Esophagus muscularis mucosa (tissue), 4 donors: ENCODE results near the gene ZCCHC12. TPM values are rescaled to one million over a fixed set of nuclear protein-coding genes. Genes with fewer than 3 reads are reported as not detected.

Experiments used
- DNase-seq: peaks from one replicate; pipeline ENCODE4 v3.0.0-alpha.2; 2017; ENCODE audit errors: extremely low spot score
- H3K27ac ChIP-seq, 4 donors: fragments of 200-600 bp; sonication (generic); replicated peaks in 1 of 4; 1 replicate in 3 of 4; 2 replicates in 1 of 4; pipeline ENCODE4 v1.5.1; 2016 to 2019; ENCODE audit warnings: mild to moderate bottlenecking in 1 of 4
- H3K27me3 ChIP-seq, 4 donors: fragments of 200-600 bp; sonication (generic); one replicate each; pipeline versions ENCODE4 v1.5.1 to v1.6.0; 2016 to 2019
- H3K36me3 ChIP-seq, 4 donors: fragments of 200-600 bp; sonication (generic); one replicate each; pipeline ENCODE4 v1.5.1; 2016 to 2019
- H3K4me1 ChIP-seq, 4 donors: fragments of 200-600 bp; sonication (generic); one replicate each; pipeline ENCODE4 v1.5.1; 2016 to 2019
- H3K4me3 ChIP-seq, 4 donors: fragments of 200-600 bp; sonication (generic); 1 replicate in 2 of 4; 2 replicates in 2 of 4; pipeline ENCODE4 v1.5.1; 2016 to 2019; ENCODE audit warnings: mild to moderate bottlenecking in 4 of 4, moderate library complexity in 1 of 4
- H3K9me3 ChIP-seq, 4 donors: fragments of 200-600 bp; sonication (generic); 1 replicate in 3 of 4; 2 replicates in 1 of 4; pipeline ENCODE4 v1.5.1; 2016 to 2019
- CTCF ChIP-seq, 3 experiments: fragments of 200-600 bp in 2 of 3; fragments of 450-650 bp in 1 of 3; sonication (generic) in 2 of 3; IDR thresholded peaks; one replicate each; pipeline ENCODE4 v1.5.1; 2017 to 2019; ENCODE audit warnings: antibody characterized with exemption in 3 of 3, mild to moderate bottlenecking in 2 of 3, moderate library complexity in 1 of 3
- EP300 ChIP-seq: sonication (generic); formaldehyde crosslinking; IDR thresholded peaks from one replicate; pipeline ENCODE4 v1.6.1; 2017; ENCODE audit warnings: antibody characterized with exemption
- POLR2A ChIP-seq: fragments of 450-650 bp; IDR thresholded peaks from one replicate; pipeline ENCODE4 v1.6.1; 2017; ENCODE audit warnings: antibody characterized with exemption, moderate library complexity, mild to moderate bottlenecking, low read depth
- POLR2AphosphoS5 ChIP-seq, 2 donors: sonication (generic); formaldehyde crosslinking; IDR thresholded peaks; one replicate each; pipeline ENCODE4 v1.6.1; 2017; ENCODE audit warnings: antibody characterized with exemption in 2 of 2
- WGBS: methylation state at CpG from one replicate; pipeline ENCODE4 v1.1.5; 2018; 5-methylcytosine and 5-hydroxymethylcytosine counted together
- intact Hi-C: fragments of 100-400 bp; cut with DNase I; formaldehyde crosslinking; loops from one replicate; pipeline ENCODE4 v1.15.1; 2023
- total RNA-seq, 4 donors: library from RNA; depleted of rRNA; stranded (reverse); fragments of >200 nt; gene quantifications; one replicate each; pipeline versions ENCODE4 v1.1.0 to v1.2.1, GENCODE V29; 2016

Gene ZCCHC12
- total RNA-seq, 4 donors from 2014 or later = 0.11 to 1.2 (median 0.45) TPM; not detected in 1

DNA sequence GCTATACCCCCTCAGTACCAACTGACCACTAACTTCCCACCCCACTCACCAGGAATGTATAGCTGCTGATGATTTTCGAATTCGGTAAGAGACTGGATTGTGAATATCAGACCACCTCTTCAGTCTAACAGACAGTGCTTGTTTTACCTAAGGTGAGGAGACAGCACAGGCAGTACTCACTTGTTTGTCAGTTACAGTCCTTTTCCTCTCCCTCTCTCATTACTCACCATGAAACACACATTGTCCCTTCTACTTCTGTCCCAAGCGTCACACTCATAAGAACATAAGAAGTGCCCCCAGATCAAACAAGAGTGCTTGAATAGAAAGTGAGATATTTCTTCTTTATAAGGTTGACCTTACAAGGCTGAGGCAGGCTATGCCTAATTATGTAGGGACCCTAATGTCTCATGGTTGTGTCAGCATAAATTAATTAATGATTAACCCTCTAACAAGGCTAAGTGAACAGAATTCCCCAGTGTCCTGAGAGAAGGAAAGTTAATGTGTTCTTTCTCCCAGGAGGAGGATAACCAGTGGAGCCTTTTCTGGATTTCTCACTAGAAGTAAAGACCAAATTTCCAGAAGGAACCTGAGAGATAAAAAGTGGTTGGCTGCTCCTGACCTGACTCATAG is 32.2 kb downstream of the ZCCHC12 start:
- Histone ChIP-seq H3K9me3 (no peaks in the 10 kb centered on the region), H3K4me3 (no peak overlapping the region), H3K4me1 (no peaks in the 10 kb centered on the region), H3K27me3 (no peaks in the 10 kb centered on the region), H3K27ac (no peak overlapping the region), H3K36me3 (no peaks in the 10 kb centered on the region)
- intact Hi-C loops = no loop called here
- DNase-seq = no peak
- TF ChIP-seq CTCF (IDR thresholded peaks at IDR 0.05) (no peak), POLR2A (no peak), POLR2AphosphoS5 (IDR thresholded peaks at IDR 0.05) (no peak), EP300 (no peak)
- 82% methylated on average over 3 of the region's 3 CpGs for WGBS

- Histone ChIP-seq H3K4me1 (no peaks in the 10 kb centered on the region), H3K36me3 (no peaks in the 10 kb centered on the region), H3K27me3 (no peaks in the 10 kb centered on the region), H3K9me3 (no peaks in the 10 kb centered on the region), H3K4me3 (no peak overlapping the region), H3K27ac (no peak overlapping the region)
- WGBS = 49% methylated on average over 3 of the region's 3 CpGs
- DNase-seq = no peak
- no peak for TF ChIP-seq CTCF (IDR thresholded peaks at IDR 0.05)
- TF ChIP-seq POLR2A = no peak
- TF ChIP-seq POLR2AphosphoS5 (IDR thresholded peaks at IDR 0.05) = no peak
- TF ChIP-seq EP300 = no peak
- intact Hi-C loops = no loop called here
Measured at GRCh38 chrX:118857006-118857405, 33.4 kb downstream of the ZCCHC12 start.

- Histone ChIP-seq H3K27ac (no peak overlapping the region), H3K27me3 (no peaks in the 10 kb centered on the region), H3K9me3 (no peaks in the 10 kb centered on the region), H3K36me3 (no peaks in the 10 kb centered on the region), H3K4me3 (no peak overlapping the region), H3K4me1 (no peaks in the 10 kb centered on the region)
- TF ChIP-seq CTCF (IDR thresholded peaks at IDR 0.05) (no peak), EP300 (no peak), POLR2A (no peak), POLR2AphosphoS5 (IDR thresholded peaks at IDR 0.05) (no peak)
- intact Hi-C loops = no loop called here
- WGBS = 66% methylated on average over 2 of the region's 2 CpGs
- DNase-seq = no peak
Measured at GRCh38 chrX:118861338-118861737, 37.7 kb downstream of the ZCCHC12 start.

DNA sequence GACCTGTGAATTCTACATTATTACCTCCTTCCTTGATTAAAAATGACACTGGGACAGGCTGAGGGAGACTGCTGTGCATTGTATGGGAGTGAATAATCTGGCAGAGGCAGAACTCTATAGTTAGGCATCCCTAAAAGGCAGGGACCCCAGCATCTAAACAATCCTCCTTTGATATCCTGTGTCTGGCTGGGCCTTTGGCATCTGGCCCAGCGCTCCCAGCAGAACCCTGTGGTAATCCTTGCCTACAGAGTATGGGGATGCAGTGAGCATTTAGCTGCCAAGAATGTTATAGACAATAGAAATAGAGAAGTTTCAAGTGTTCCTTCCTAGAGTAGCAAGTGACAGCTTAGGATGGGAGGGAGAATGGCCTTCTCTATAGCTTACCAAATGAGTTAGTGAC is 38.5 kb downstream of the ZCCHC12 start:
- Histone ChIP-seq H3K9me3 (no peaks in the 10 kb centered on the region), H3K4me3 (no peak overlapping the region), H3K36me3 (no peaks in the 10 kb centered on the region), H3K27me3 (no peaks in the 10 kb centered on the region), H3K4me1 (no peaks in the 10 kb centered on the region), H3K27ac (no peak overlapping the region)
- TF ChIP-seq EP300 (no peak), POLR2AphosphoS5 (IDR thresholded peaks at IDR 0.05) (no peak), CTCF (IDR thresholded peaks at IDR 0.05) (no peak), POLR2A (no peak)
- WGBS = 36% methylated on average over 1 of the region's 1 CpG
- no peak for DNase-seq
- intact Hi-C loops = no loop called here

- no peak for TF ChIP-seq POLR2AphosphoS5 (IDR thresholded peaks at IDR 0.05)
- TF ChIP-seq EP300 = no peak
- TF ChIP-seq CTCF (IDR thresholded peaks at IDR 0.05) = no peak
- TF ChIP-seq POLR2A = no peak
- intact Hi-C loops = no loop called here
- WGBS = 52% methylated on average over 4 of the region's 4 CpGs
- H3K27ac ChIP-seq = no peak overlapping the region
- H3K4me3 ChIP-seq = no peak overlapping the region
- no peaks in the 10 kb centered on the region for H3K36me3 ChIP-seq
- DNase-seq = no peak
- no peaks in the 10 kb centered on the region for H3K9me3 ChIP-seq
- no peaks in the 10 kb centered on the region for H3K4me1 ChIP-seq
- H3K27me3 ChIP-seq = no peaks in the 10 kb centered on the region
Measured at GRCh38 chrX:118862979-118863378, 39.4 kb downstream of the ZCCHC12 start.
